HepG2 (cell line): ENCODE results near the gene TARP.

Experiments used
- ATAC-seq: fragments of 200-7000 bp; cut with Tn5 transposase; 3 replicates; pipeline ENCODE4 v1.9.1; 2020; ENCODE audit warnings: mild to moderate bottlenecking, moderate library complexity
- BruUV-seq: library from RNA; stranded (reverse); fragments of 400-500 nt; replicated peaks from 2 replicates; lab custom pipeline; 2021; lab: Mats Ljungman, UMichigan
- CTCF ChIA-PET: fragments of 300-600 bp; formaldehyde crosslinking; extraction: SDS; loops from one replicate; lab custom pipeline; 2021; ENCODE audit warnings: low total read pairs, inconsistent platforms, low intra/inter-chr PET ratio; lab: Yijun Ruan, JAX
- POLR2A ChIA-PET: fragments of 350-600 bp; sonication (Branson Sonifier 250); formaldehyde crosslinking; loops from one replicate; lab custom pipeline; 2020; ENCODE audit warnings: antibody characterized with exemption, inconsistent platforms; lab: Yijun Ruan, JAX
- DNase-seq: peaks from one replicate; pipeline ENCODE4 v3.0.0-alpha.2; 2015; ENCODE audit warnings: low spot score
- FAIRE-seq: peaks from 3 replicates; lab custom pipeline; 2011; peaks lifted over from hg19 to GRCh38; lab: Jason Lieb, UNC
- H2AFZ ChIP-seq: one replicate; pipeline ENCODE4 v1.6.1; 2011; ENCODE audit warnings: low read length, inconsistent platforms
- H3K27ac ChIP-seq: fragments of 300-600 bp; 3 replicates; pipeline ENCODE4 v1.8.0; 2011; ENCODE audit warnings: mixed run types, mild to moderate bottlenecking, mixed read lengths, low read length, inconsistent platforms; ENCODE audit not compliant: insufficient read depth; ENCODE audit errors: extremely low read length
- H3K27me3 ChIP-seq, 2 experiments: fragments of 200-600 bp in 1 of 2; 2 replicates in 1 of 2; 3 replicates in 1 of 2; pipeline versions ENCODE4 v1.6.0 to v1.8.0; 2011; ENCODE audit warnings: low read length in 2 of 2, mild to moderate bottlenecking in 2 of 2, moderate library complexity in 2 of 2, inconsistent platforms in 1 of 2; ENCODE audit not compliant: insufficient read depth in 2 of 2, control insufficient read depth in 1 of 2
- H3K36me3 ChIP-seq, 2 experiments: fragments of 200-600 bp in 1 of 2; replicated peaks in 1 of 2; 2 replicates in 1 of 2; 3 replicates in 1 of 2; pipeline versions ENCODE4 v1.5.1 to v1.8.0; 2011; ENCODE audit warnings: low read length in 2 of 2, inconsistent platforms in 1 of 2; ENCODE audit not compliant: insufficient read depth in 2 of 2, control insufficient read depth in 1 of 2
- H3K4me1 ChIP-seq: 2 replicates; pipeline ENCODE4 v1.5.1; 2012; ENCODE audit warnings: low read length, inconsistent platforms; ENCODE audit not compliant: insufficient read depth
- H3K4me2 ChIP-seq: 2 replicates; pipeline ENCODE4 v1.6.0; 2011; ENCODE audit warnings: low read depth, low read length, inconsistent platforms
- H3K4me3 ChIP-seq, 3 experiments: fragments of 200-600 bp in 1 of 3; sonication (generic), shearing (Covaris generic) in 1 of 3; replicated peaks in 1 of 3; 2 replicates each; pipeline ENCODE4 v1.5.1; 2011 to 2016; ENCODE audit warnings: low read length in 3 of 3, inconsistent platforms in 2 of 3, low read depth in 2 of 3, mild to moderate bottlenecking in 2 of 3, control low read depth in 1 of 3, mixed read lengths in 1 of 3; ENCODE audit not compliant: insufficient read depth in 1 of 3
- H3K79me2 ChIP-seq: one replicate; pipeline ENCODE4 v1.6.1; 2011; ENCODE audit warnings: low read length, inconsistent platforms; ENCODE audit not compliant: insufficient read depth
- H3K9ac ChIP-seq: 2 replicates; pipeline ENCODE4 v1.6.0; 2011; ENCODE audit warnings: mild to moderate bottlenecking, low read depth, low read length, inconsistent platforms; ENCODE audit not compliant: insufficient read depth
- H3K9me3 ChIP-seq: 2 replicates; pipeline ENCODE4 v1.5.1; 2012; ENCODE audit warnings: mild to moderate bottlenecking, low read length
- H4K20me1 ChIP-seq: 2 replicates; pipeline ENCODE4 v1.6.0; 2011; ENCODE audit warnings: inconsistent platforms, mild to moderate bottlenecking, low read length, moderate library complexity; ENCODE audit not compliant: insufficient read depth
- DR1 ChIP-seq: sonication (generic); formaldehyde crosslinking; IDR thresholded peaks from 2 replicates; pipeline ENCODE4 v1.8.0; 2021; ENCODE audit warnings: mild to moderate bottlenecking, missing genetic modification reagents, inconsistent platforms
- FOXC1 ChIP-seq: sonication (generic); formaldehyde crosslinking; IDR thresholded peaks from 2 replicates; pipeline ENCODE4 v1.8.0; 2022; ENCODE audit warnings: mild to moderate bottlenecking, missing genetic modification reagents, borderline replicate concordance
- NFKB2 ChIP-seq: sonication (generic); formaldehyde crosslinking; IDR thresholded peaks from 2 replicates; pipeline ENCODE4 v1.4.0; 2020; ENCODE audit warnings: missing genetic modification reagents, borderline replicate concordance
- ZNF234 ChIP-seq: sonication (generic); formaldehyde crosslinking; conservative IDR thresholded peaks from 2 replicates; pipeline ENCODE4 v1.5.1; 2020; ENCODE audit warnings: mild to moderate bottlenecking, missing genetic modification reagents
- ZNF329 ChIP-seq: sonication (generic); formaldehyde crosslinking; IDR thresholded peaks from 2 replicates; pipeline ENCODE4 v1.9.0; 2021; ENCODE audit warnings: low read depth, mild to moderate bottlenecking, missing genetic modification reagents
- ZNF556 ChIP-seq: sonication (generic); formaldehyde crosslinking; IDR thresholded peaks from 2 replicates; pipeline ENCODE4 v1.4.0; 2020; ENCODE audit warnings: mild to moderate bottlenecking, missing genetic modification reagents, borderline replicate concordance
- ZNF678 ChIP-seq: sonication (generic); formaldehyde crosslinking; IDR thresholded peaks from 2 replicates; pipeline ENCODE4 v1.4.0; 2020; ENCODE audit warnings: mild to moderate bottlenecking, missing genetic modification reagents
- WGBS: methylation state at CpG from one replicate; pipeline ENCODE4 v1.1.6; 2017; ENCODE audit warnings: low lambda C conversion rate; 5-methylcytosine and 5-hydroxymethylcytosine counted together
- in situ Hi-C: cut with HindIII; loops from 2 replicates; pipeline ENCODE4 v1.10.0; 2017; ENCODE audit warnings: low pct_unique_long_range_greater_than_20kb; ENCODE audit not compliant: extremely low pct_ligation_motif_present
- intact Hi-C: fragments of 100-400 bp; cut with micrococcal nuclease; formaldehyde crosslinking; loops from one replicate; pipeline ENCODE4 v1.10.0; 2022; ENCODE audit not compliant: unreplicated experiment
- TF ChIP-seq, protein P1 (sequence below): sonication (generic); formaldehyde crosslinking; IDR thresholded peaks from 2 replicates; pipeline ENCODE4 v1.5.0; 2020; ENCODE audit warnings: mild to moderate bottlenecking, missing genetic modification reagents, moderate library complexity

Gene TARP

DNA sequence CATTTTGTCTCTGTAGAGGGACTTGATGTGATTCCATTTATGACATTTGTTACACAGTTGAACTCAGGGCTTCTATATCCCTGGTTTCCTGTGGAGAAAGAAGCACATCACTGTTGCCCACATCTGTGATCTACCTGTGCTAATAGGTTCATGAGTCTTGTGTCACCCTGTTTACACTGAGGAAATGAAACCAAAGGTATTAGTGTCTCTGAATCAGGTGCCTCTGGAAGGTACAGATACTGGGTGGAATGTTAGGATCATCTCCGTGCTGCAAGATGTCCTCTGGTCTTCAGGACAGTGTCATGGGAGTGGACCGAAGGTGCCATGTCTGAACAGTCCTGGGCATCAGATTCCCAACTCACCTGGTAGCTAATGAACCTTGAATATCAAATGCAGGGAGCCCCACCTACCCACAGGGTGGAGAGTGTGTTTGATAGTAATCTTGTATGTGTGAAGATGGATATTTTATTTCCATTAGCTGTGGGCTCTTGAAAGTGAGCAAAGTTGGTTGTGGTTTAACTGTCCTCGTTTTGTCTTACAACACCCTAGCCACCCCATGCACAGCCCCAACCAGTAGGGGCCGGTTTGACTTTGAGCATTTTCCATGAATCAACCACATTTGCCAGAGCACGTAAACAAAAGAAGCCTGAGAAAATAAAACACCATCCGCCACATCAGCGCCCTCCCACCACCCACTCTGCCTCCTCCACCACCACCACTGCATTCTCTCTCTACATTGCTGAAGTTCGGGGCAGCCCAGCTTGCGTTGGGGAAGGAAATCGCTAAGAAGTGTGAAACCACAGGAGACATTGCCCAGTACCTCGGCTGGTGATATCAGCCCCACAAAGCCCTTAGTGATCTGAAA, 40.7 kb downstream of the TARP start:
- Histone ChIP-seq H3K4me2 (no peak overlapping the region), H3K9ac (no peak overlapping the region), H3K4me3 (no peak overlapping the region), H2AFZ (no peak overlapping the region), H3K27ac (no peak overlapping the region), H4K20me1 (no peaks in the 10 kb centered on the region), H3K9me3 (no peaks in the 10 kb centered on the region), H3K4me1 (no peaks in the 10 kb centered on the region), H3K79me2 (no peaks in the 10 kb centered on the region), H3K27me3 (no peaks in the 10 kb centered on the region; a peak in 1 of 5 replicates), H3K36me3 (peaks cover 3 to 17% of the 10 kb centered on the region in 2 experiments; a peak in 4 of 5 replicates)
- POLR2A ChIA-PET, result no interaction called here
- in situ Hi-C loops (no loop called here), intact Hi-C loops (no loop called here)
- WGBS, result 96% methylated on average over 11 of the region's 11 CpGs
- FAIRE-seq (no peak), DNase-seq (no peak), ATAC-seq (no peak)
- CTCF ChIA-PET, result no interaction called here
- no peak for TF ChIP-seq ZNF329 (CRISPR knock-in tag)
- no peak for TF ChIP-seq NFKB2
- TF ChIP-seq, protein P1, sequence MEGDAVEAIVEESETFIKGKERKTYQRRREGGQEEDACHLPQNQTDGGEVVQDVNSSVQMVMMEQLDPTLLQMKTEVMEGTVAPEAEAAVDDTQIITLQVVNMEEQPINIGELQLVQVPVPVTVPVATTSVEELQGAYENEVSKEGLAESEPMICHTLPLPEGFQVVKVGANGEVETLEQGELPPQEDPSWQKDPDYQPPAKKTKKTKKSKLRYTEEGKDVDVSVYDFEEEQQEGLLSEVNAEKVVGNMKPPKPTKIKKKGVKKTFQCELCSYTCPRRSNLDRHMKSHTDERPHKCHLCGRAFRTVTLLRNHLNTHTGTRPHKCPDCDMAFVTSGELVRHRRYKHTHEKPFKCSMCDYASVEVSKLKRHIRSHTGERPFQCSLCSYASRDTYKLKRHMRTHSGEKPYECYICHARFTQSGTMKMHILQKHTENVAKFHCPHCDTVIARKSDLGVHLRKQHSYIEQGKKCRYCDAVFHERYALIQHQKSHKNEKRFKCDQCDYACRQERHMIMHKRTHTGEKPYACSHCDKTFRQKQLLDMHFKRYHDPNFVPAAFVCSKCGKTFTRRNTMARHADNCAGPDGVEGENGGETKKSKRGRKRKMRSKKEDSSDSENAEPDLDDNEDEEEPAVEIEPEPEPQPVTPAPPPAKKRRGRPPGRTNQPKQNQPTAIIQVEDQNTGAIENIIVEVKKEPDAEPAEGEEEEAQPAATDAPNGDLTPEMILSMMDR (CRISPR knock-in tag), result no peak
- TF ChIP-seq FOXC1, result no peak
- no peak for TF ChIP-seq DR1
- TF ChIP-seq ZNF678 (CRISPR knock-in tag), result no peak
- TF ChIP-seq ZNF234, result no peak
- no peak for TF ChIP-seq ZNF556 (CRISPR knock-in tag)
- BruUV-seq, result no TSS peak
